ENCODE data around the gene FTCD. TPM values are rescaled to one million over a fixed set of nuclear protein-coding genes. Genes with fewer than 3 reads are reported as not detected.
A peak's percentile ranks its signal among the peaks of the same experiment; 100 is the strongest.
"Not testable (repeated sequence)": the region's sequence is repeated elsewhere in the genome, so short reads cannot be mapped to it uniquely, and the experiment has no call there.

Gene FTCD
- polyA plus RNA-seq, 3 donors = 40.3 to 61.9 (median 45.0) TPM

DNA sequence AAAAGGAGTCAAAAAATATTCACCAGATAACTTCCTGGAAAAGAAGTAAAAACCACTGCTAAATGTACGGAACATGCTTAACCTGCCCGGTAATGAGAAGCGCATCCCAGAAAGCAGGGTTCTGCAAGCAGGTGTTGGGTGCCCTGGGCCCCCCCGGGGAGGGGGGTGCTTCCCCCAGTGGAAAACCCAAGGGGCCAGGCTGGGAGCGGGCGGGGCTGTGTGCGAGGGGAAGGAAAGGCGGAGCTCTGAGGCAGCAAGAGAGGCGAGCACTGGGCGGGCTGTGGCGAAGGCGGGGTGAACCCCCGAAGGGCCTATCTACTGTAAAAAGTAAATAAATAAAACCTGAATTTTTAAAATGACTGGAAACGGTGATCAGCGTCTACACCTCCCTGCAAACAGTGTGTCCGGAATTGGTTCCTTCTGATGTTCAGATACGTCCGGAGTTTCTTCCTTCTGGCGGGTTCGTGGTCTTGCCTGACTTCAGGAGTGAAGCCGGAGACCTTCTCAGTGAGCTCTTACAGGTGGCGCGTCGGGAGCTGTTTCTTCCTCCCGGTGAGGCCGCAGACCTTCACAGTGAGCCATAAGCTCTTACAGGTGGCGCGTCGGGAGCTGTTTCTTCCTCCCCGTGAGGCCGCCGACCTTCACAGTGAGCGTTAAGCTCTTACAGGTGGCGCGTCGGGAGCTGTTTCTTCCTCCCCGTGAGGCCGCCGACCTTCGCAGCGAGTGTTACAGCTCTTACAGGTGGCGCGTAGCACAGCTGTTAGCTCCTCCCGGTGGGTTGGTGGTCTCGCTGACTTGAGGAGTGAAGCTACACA, 13.4 kb downstream of the FTCD start:
- DNase-seq = no peak

DNA sequence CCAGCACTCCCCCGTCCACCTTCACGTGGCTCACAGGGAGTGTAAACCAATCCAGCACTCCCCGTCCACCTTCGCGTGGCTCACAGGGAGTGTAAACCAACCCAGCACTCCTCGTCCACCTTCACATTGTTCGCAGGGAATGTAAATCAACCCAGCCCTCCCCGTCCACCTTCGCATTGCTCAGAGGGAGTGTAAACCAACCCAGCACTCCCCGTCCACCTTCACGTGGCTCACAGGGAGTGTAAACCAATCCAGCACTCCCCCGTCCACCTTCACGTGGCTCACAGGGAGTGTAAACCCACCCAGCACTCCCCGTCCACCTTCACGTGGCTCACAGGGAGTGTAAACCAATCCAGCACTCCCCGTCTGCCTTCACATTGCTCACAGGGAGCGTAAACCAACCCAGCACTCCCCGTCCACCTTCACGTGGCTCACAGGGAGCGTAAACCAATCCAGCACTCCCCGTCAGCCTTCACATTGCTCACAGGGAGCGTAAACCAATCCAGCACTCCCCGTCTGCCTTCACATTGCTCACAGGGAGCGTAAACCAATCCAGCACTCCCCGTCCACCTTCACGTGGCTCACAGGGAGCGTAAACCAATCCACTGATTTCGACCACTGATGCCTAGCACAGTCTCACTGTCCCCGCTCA, 14.9 kb downstream of the FTCD start:
- DNase-seq = not testable (repeated sequence)

DNA sequence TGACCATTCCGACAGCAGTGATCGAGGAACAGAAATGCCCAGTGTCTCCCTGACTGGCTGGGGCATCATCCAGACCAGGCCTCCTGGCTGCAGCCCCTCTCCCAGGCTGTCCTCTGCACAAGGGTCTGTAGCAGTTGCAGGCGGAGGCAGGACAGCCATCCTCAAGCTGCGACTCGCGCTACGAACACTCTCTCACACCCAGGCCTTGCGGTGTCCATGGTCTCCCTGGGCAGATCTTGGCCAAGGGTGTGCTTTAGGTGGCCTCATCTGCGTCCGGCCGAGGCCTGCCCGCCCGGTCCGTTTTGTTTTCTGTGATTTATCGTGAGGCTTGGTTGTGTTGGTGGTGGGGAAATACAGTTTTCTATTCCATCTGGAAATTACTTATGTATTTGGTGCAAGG, 15.7 kb downstream of the FTCD start:
- no peak for DNase-seq

DNA sequence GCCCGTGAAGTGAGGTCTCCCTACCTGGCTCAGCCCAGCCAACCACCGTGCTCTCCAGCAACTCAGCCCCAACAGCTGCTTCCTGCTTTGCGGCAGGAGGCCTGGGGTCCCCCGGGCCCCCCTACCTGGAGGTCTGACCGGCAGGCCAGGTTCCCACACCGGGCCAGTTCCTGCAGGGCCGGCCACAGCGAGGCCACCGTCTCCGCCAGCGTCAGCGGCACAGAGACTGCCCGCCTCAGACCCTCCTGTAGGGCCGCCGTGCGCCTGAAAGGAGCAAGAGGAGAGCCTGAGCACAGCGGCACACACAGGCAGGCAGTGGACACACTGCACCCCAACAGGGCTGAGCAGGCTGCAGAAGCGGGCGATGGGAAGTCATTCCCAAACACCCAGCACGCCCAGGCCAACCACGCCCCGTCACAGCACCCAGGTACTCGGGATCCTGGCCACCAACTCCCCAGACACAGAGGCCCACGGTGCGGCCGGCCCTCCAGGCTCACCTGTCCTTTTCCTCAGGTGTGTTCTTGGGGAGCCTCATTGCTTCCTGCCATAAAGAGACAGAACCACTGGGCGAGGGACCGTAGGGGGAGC, 16.9 kb downstream of the FTCD start:
- DNase-seq = no peak

DNA sequence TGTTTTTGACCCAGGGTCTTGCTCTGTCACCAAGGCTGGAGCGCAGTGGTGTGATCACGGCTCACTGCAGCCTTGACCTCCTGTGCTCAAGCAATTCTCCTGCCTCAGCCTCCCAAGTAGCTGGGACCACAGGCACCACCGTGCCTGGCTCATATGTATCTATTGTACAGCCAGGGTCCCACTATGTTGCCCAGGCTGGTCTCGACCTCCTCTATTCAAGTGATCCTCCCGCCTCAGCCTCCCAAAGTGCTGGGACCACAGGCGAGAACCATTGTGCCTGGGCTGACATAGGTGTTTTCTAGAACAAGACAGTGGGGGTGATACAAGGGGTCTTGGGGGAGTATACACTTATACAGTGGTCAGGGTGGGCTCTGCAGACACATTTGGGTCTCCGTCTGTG, 17.5 kb downstream of the FTCD start:
- DNase-seq = no peak

DNA sequence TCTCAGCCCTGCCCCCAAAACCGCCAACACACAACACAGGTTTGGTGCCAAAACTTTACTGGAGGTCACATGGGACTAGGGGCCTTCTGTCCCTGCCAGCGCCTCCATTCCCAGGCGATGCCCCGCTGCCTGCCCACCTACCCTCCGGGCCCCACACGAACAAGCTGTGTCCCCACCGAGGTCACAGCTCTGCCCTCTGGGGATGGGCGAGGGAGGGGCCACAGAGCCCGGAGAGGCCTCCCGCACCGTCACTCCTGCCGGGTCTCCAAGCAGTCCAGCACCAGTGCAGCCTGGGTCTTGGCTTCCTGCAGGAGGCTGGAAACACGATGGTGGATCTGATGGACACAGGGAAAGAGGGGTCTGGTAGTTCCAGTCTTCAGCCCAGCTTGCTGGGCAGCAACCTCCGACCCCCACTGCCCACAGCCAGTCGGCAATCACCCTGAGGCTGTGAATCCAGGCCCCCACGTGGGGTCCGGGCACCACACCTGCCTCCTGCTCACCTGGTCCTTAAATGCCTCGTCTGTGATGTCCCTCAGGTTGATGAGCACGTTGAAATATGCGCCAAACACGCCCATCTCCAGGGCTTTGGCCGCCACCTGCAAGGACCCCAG, 18.5 kb downstream of the FTCD start:
- DNase-seq = no peak

DNA sequence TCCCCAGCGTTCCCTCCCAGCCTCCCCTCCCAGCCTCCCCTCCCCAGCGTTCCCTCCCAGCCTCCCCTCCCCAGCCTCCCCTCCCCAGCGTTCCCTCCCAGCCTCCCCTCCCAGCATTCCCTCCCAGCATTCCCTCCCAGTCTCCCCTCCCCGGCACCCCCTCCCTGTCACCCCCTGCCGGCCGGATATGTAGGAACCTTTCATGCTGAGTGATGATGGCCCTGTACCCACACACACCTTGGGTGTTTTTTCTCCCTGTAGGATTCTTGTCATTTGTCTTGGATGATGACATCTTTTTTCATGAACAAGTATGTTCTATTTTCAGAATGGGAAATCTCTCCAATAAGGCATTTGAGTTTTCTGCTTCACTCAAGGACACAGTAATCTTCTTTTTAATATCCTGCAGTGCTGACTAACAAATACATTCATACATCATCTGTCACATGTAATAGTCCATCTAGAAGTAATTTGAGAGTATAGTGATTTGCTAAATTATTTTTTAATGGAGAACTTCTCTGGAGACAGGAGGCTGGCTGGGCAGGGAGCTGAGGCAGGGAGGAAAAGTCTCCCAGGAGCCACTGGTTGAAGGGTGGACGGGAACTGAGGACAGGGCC, 19.5 kb downstream of the FTCD start:
- DNase-seq = no peak

DNA sequence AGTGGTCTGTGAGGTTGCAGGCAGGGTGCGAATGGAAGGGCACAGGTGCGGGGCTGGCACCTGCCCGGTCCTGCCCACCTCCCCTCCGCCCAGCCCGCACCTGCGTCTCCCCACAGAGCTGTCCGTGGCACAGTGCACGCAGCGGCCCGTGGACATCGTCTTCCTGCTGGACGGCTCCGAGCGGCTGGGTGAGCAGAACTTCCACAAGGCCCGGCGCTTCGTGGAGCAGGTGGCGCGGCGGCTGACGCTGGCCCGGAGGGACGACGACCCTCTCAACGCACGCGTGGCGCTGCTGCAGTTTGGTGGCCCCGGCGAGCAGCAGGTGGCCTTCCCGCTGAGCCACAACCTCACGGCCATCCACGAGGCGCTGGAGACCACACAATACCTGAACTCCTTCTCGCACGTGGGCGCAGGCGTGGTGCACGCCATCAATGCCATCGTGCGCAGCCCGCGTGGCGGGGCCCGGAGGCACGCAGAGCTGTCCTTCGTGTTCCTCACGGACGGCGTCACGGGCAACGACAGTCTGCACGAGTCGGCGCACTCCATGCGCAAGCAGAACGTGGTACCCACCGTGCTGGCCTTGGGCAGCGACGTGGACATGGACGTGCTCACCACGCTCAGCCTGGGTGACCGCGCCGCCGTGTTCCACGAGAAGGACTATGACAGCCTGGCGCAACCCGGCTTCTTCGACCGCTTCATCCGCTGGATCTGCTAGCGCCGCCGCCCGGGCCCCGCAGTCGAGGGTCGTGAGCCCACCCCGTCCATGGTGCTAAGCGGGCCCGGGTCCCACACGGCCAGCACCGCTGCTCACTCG, 23.3 kb downstream of the FTCD start:
- no peak for DNase-seq

DNA sequence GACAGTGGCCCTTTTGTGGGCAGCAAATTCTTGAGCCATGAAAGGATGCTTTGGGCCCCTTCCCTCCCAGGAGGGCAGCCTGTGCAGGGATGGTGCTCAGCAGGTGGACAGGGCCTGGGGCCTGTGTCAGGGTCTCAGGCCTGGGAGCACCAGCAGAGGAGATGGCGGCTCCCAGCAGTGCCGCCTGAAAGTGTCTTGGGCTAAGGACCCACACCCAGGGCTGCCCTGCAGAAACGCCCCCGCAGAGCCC, 23.9 kb downstream of the FTCD start:
- DNase-seq = no peak

DNA sequence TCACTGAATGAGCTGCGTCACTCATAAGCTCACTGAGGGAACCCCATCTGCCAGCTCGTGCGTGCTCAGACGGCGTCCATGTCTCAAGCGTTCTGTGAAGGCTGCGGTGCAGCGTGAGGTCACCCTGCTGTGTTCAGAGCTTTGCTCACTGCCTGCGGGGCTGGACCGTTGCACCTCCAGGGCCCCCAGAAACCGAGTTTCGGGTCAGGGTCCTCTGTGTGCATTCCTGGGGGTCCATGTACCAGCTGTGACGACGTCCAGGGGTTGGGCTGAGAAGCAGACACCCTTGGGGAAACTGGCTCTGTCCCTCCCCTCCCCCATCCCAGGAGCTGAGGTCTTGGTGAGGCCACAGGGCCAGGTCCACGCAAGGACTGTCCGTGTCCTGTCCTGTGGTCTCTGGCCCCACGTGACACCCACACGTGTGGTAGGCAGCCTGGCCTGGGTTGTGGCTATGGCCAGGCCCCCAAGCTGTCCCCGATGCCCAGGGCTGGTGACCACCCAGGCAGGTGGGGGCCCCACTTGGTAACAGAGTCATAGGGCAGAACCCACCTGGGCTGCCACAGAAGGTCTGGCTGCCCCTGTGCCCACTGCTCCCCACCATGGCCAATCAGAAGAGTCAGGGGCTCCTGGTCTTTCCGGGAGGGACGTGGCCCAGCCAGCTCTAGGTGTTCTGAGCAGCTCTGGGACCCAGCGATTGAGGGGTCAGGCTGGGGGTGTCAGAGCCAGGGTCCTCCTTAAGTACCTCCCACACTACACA, 24.4 kb downstream of the FTCD start:
- DNase-seq = no peak

DNA sequence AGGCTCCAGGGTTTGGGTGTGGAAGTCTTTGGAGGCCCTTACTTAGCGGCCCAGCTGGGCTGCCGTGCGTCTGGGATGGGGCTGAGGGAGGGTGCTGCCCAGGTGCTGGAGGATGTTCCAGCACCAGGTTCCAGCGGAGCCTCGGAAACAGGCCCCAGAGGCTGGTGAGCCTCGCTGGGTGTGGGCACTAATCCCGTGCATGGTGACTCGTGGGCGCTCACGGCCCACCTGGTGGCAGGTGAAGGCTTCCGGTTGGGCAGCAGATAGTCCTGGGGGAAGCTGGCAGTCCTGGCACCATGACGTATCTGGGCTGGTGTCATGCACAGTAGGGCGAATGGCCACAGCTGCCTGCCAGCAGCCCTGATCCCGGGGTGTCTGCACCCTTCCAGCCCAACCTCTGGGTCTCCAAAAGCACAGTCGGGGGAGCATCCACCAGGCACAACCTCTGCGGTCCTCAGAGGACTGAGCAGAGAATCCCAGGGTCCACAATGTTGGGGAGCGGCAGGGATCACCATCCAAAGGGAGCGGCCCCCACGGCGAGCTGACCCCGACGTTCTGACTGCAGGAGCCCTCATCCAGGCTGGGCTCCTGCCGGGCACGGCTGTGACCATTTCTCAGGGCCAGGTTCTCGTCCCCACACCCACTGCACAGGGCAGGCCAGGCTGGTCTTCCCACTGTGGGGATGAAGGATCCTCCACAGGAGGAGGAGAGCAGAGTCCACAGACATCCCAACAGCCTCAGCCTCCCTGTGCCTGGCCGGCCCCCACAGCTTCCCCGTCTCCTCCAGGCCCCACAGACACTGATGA, 25.3 kb downstream of the FTCD start:
- no peak for DNase-seq

DNA sequence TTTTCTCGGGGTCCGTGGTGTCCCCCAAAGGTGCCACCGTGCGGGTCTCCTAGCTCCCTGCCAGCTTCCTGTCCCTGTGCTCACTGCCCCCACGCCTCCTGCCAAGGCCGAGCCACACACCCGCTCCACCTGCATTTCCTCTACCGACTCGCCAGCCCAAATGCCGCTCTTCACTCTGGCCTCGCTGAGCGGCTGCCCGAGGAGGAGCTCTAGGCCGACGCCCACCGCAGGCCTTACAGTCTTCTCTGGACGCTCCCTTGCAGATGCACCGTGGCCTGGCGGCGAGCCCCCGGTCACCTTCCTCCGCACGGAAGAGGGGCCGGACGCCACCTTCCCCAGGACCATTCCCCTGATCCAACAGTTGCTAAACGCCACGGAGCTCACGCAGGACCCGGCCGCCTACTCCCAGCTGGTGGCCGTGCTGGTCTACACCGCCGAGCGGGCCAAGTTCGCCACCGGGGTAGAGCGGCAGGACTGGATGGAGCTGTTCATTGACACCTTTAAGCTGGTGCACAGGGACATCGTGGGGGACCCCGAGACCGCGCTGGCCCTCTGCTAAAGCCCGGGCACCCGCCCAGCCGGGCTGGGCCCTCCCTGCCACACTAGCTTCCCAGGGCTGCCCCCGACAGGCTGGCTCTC, 26.3 kb downstream of the FTCD start:
- DNase-seq = no peak

DNA sequence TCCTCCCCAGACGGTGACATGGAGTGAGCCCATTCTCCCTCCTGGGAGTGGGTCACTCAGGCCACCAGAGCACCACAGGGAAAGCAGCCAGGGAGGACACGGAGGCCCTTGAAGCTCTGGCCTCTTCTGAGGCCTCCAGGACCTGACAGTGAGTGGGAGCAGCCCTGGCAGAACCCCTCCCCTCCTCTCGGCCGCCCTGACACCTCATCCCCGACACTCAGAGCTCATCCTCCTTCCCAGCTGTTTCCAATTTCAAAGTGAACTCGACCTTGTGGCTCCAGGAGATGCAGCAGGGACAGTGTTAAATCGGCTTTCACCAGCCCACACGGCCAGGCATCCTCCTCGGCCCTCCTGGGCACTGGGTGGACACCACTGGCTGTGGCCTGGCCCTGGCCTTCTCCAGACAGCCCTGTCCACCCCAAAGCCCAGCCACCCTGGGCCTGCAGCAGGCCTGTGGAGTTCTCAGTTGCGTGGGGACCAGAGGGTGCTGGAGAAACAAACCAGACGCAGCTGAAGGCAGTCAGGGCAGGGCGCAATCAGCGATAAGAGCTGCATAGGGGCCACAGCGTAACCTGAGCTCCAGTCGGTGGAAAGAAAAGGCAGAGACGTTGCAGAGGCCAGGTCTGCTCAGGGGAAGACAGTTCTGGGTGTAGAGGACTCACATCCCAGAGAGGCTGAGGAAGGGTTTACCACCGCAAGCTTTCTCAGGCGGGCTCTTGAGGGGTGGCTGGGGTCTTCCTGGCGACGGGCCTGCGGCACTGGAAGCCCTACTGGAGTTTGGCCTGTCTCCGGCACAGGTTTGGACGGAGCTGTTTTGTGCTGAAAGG, 27.1 kb downstream of the FTCD start:
- DNase-seq = peak; percentile 43

DNA sequence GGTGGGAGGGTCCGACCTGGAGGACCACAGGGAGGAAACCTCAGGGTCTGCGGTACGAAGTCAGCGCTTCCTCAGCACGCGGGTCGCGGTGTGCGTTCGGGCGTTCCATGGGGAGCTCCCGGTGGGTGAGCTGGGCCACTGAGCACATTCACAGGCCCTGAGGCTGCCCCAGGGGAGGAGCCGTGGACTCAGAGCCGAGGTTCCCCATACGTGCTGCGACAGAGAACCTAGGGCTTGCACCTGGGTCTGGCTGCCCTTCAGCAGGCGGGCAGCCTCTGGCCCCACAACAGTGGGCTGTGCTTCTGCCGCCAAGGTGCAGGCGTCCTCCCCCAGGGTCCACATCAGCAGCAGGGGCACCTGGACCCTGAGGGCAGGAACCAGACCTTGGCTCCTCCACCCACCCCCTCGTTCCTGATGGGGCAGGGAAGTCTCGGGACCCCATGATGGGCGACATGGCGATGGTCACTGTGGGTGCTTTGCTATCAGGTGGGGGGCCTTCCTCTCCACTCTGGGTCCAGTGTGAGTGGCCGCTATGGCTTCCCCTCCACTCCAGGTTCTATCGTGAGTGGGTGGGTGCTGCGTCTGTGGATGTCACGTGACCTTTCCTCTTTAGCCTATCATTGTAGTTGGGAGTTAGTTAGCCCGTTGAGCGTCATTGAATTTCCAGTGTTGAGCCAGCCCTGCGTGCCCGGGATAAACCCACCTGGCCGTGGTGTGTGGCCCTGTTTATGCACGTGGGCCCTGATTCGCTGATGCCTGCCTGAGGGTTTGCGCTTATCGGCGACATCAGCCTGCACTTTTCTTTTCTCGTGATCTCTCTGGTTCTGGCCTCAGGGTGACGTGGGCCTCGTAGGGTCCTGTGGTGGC, 27.9 kb downstream of the FTCD start:
- no peak for DNase-seq

DNA sequence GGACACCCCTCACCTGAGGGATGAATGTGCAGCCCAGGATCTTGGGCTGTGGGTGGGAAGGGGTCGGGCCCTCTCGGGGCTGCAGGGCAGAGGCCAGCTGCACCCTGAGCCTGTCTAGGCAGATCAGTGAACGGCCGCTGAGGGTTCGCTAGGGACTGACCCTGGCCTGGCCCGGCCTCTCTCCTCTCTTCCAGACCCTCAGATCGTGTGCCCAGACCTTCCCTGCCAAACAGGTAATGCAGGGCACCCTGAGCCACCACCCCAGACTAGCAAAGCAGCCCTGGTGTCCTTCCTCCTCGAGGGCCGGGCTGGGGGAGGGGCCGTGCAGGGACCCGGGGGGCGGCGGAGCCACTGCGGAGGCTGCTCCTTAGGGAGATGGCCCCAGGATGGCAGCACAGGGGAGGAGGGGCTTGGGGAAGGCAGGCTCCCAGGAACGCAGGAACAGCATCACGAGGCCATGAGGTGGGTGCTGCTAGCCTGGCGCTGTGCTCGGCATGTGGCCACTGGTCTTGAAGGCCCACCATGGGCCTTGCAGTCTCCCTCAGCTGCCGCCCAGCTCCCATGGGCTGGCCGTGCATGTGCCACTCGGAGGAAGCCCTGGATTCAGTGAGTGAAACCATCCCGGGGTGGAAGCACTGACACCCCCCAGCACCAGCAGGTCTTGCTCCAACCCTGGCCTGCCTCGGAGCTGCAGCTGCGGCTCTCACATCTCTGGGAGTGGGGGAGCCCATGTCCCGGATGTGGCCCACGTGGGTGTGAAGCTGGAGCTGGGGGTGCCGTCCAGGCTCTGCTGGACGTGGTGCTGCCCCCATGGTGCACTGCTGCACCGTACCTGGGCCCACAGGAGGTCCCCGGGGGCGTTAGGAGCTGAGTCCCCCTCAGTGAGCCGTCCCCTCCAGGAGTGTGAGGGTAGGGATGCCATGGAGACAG, 28.8 kb downstream of the FTCD start:
- no peak for DNase-seq

DNA sequence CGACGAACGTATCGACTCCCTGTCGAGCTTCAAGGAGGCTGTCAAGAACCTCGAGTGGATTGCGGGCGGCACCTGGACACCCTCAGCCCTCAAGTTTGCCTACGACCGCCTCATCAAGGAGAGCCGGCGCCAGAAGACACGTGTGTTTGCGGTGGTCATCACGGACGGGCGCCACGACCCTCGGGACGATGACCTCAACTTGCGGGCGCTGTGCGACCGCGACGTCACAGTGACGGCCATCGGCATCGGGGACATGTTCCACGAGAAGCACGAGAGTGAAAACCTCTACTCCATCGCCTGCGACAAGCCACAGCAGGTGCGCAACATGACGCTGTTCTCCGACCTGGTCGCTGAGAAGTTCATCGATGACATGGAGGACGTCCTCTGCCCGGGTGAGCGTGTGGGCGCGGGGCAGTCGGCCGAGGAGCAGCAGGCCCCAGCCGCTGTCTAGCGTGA, 29.5 kb downstream of the FTCD start:
- no peak for DNase-seq
